Measurements from ENCODE around the gene NXPH2. TPM values are rescaled to one million over a fixed set of nuclear protein-coding genes. Genes with fewer than 3 reads are reported as not detected.

The NXPH2 gene
- polyA plus RNA-seq, 1 of the 3 experiments (the other 2 are of a cell fraction): not detected

- no peak for DNase-seq
- Histone ChIP-seq H3K79me2 (ENCODE audit: insufficient read depth) (no peaks in the 10 kb centered on the region), H3K4me2 (no peak overlapping the region), H2AFZ (ENCODE audit: low read depth) (no peak overlapping the region), H3K36me3 (replicated peaks in 1 of 2; ENCODE audit: control insufficient read depth in 1 of 2, insufficient read depth in 2 of 2, low read length in 1 of 2) (no peaks in the 10 kb centered on the region), H3K9me2 (no peaks in the 10 kb centered on the region), H3K9ac (no peak overlapping the region), H3K27me3 (ENCODE audit: insufficient read depth) (no peaks in the 10 kb centered on the region), H3F3A (replicated peaks; ENCODE audit: insufficient read depth) (no peaks in the 10 kb centered on the region), H3K9me3 (no peaks in the 10 kb centered on the region), H3K4me3 (ENCODE audit: low read depth in 2 of 2, low read length in 1 of 2) (no peak overlapping the region), H3K4me1 (ENCODE audit: control insufficient read depth in 1 of 2, insufficient read depth in 2 of 2, low read depth in 1 of 2, low read length in 1 of 2) (peaks cover 0 to 2% of the 10 kb centered on the region in 2 experiments; a peak in 1 of 4 replicates), H4K20me1 (ENCODE audit: insufficient read depth) (no peaks in the 10 kb centered on the region), H3K27ac (ENCODE audit: low read depth in 2 of 2, low read length in 1 of 2) (no peak overlapping the region)
- ChIA-PET CTCF (interaction anchor here (0.6 kb wide), 1 partner anchor 11 kb away, joined by 3 read pairs; no protein-coding TSS in a partner anchor), POLR2A (no interaction called here)
- 66% methylated on average over 11 of the region's 11 CpGs for whole genome bisulfite sequencing (ENCODE audit: low lambda C conversion rate)
- TF ChIP-seq TCF12 (IDR thresholded peaks at IDR 0.05) (no peak), SMC3 (IDR thresholded peaks at IDR 0.05; ENCODE audit: low read depth, low read length) (no peak), JUND (IDR thresholded peaks at IDR 0.05) (no peak), MAX (IDR thresholded peaks at IDR 0.05; ENCODE audit: low read depth) (no peak), MXI1 (IDR thresholded peaks at IDR 0.05; ENCODE audit: low read depth, low read length) (no peak), YY1 (IDR thresholded peaks at IDR 0.05; ENCODE audit: low read depth) (no peak), ELF1 (IDR thresholded peaks at IDR 0.05) (no peak), ZBTB33 (IDR thresholded peaks at IDR 0.05; ENCODE audit: borderline replicate concordance, low read depth) (no peak), GABPA (IDR thresholded peaks at IDR 0.05; ENCODE audit: low read depth) (no peak), FOXJ3 (CRISPR knock-in tag; IDR thresholded peaks at IDR 0.05) (no peak), SIN3A (IDR thresholded peaks at IDR 0.05; ENCODE audit: borderline replicate concordance, low read depth, low read length) (no peak), RAD21 (IDR thresholded peaks at IDR 0.05; ENCODE audit: low read length) (no peak)
These were observed 60.0 kb downstream of the NXPH2 start for GRCh38 chr2:138720035-138720838.

GRCh38 chr2:138718405-138718804 lies 61.8 kb downstream of the NXPH2 start:
- Histone ChIP-seq H3K4me3 (ENCODE audit: low read depth in 2 of 2, low read length in 1 of 2) (no peak overlapping the region), H3K9me3 (no peaks in the 10 kb centered on the region), H3K27me3 (ENCODE audit: insufficient read depth) (no peaks in the 10 kb centered on the region), H3K79me2 (ENCODE audit: insufficient read depth) (no peaks in the 10 kb centered on the region), H3K36me3 (replicated peaks in 1 of 2; ENCODE audit: control insufficient read depth in 1 of 2, insufficient read depth in 2 of 2, low read length in 1 of 2) (no peaks in the 10 kb centered on the region), H3K4me2 (no peak overlapping the region), H4K20me1 (ENCODE audit: insufficient read depth) (no peaks in the 10 kb centered on the region), H3K4me1 (ENCODE audit: control insufficient read depth in 1 of 2, insufficient read depth in 2 of 2, low read depth in 1 of 2, low read length in 1 of 2) (peaks cover 0 to 2% of the 10 kb centered on the region in 2 experiments; a peak in 1 of 4 replicates), H3F3A (replicated peaks; ENCODE audit: insufficient read depth) (no peaks in the 10 kb centered on the region), H2AFZ (ENCODE audit: low read depth) (no peak overlapping the region), H3K9me2 (no peaks in the 10 kb centered on the region), H3K9ac (no peak overlapping the region), H3K27ac (ENCODE audit: low read depth in 2 of 2, low read length in 1 of 2) (no peak overlapping the region)
- POLR2A ChIA-PET: no interaction called here
- no peak for DNase-seq
- TF ChIP-seq IRF3 (IDR thresholded peaks at IDR 0.05; ENCODE audit: low read depth, low read length): no peak
- TF ChIP-seq EP300 (IDR thresholded peaks at IDR 0.05; ENCODE audit: borderline replicate concordance in 1 of 2, low read depth in 1 of 2, low read length in 1 of 2): no peak
- TF ChIP-seq RCOR1 (IDR thresholded peaks at IDR 0.05; ENCODE audit: low read length): no peak
- no peak for TF ChIP-seq TAF1 (IDR thresholded peaks at IDR 0.05; ENCODE audit: borderline replicate concordance, low read depth, low read length)
- no peak for TF ChIP-seq GATA2 (CRISPR knock-in tag; IDR thresholded peaks at IDR 0.05)
- TF ChIP-seq RAD21 (IDR thresholded peaks at IDR 0.05; ENCODE audit: low read length): no peak
- no peak for TF ChIP-seq FOSL2 (IDR thresholded peaks at IDR 0.05; ENCODE audit: borderline replicate concordance, low read depth)
- no peak for TF ChIP-seq YY1 (IDR thresholded peaks at IDR 0.05; ENCODE audit: low read depth)
- no peak for TF ChIP-seq EZH2phosphoT487 (IDR thresholded peaks at IDR 0.05; ENCODE audit: borderline replicate concordance, low read depth)
- no peak for TF ChIP-seq FOXM1 (IDR thresholded peaks at IDR 0.05; ENCODE audit: low read depth)
- CTCF ChIA-PET: interaction anchor here (0.6 to 2.1 kb wide), 2 partner anchors 48 to 69 kb away, joined by 3 to 8 read pairs; no protein-coding TSS in a partner anchor
